HepG2 (cell line): ENCODE data around the gene LIN7A.

Experiments used
- CREB3 ChIP-seq: sonication (generic); formaldehyde crosslinking; IDR thresholded peaks from 2 replicates; pipeline ENCODE4 v1.5.0; 2020; ENCODE audit warnings: missing genetic modification reagents
- MBNL3 ChIP-seq: fragments of 250-450 bp; sonication (Bioruptor Pico); conservative IDR thresholded peaks from 2 replicates; pipeline ENCODE4 v1.8.0; 2022; ENCODE audit warnings: mild to moderate bottlenecking, inconsistent platforms
- SP140L ChIP-seq: sonication (generic); formaldehyde crosslinking; IDR thresholded peaks from 2 replicates; pipeline ENCODE4 v1.4.0; 2020; ENCODE audit warnings: missing genetic modification reagents, borderline replicate concordance

- TF ChIP-seq SP140L (CRISPR knock-in tag) (no peak), CREB3 (CRISPR knock-in tag) (no peak), MBNL3 (CRISPR knock-in tag) (no peak)
Measured at GRCh38 chr12:80925983-80926382, 11.8 kb downstream of the LIN7A start.
